Measurements from ENCODE around the gene GLS. TPM values are rescaled to one million over a fixed set of nuclear protein-coding genes. Genes with fewer than 3 reads are reported as not detected.

GLS gene
- total and polyA plus RNA-seq, 2 donors (not counting 1 experiment from before 2014, with no cell fraction given), result 32.5 to 195 TPM

DNA sequence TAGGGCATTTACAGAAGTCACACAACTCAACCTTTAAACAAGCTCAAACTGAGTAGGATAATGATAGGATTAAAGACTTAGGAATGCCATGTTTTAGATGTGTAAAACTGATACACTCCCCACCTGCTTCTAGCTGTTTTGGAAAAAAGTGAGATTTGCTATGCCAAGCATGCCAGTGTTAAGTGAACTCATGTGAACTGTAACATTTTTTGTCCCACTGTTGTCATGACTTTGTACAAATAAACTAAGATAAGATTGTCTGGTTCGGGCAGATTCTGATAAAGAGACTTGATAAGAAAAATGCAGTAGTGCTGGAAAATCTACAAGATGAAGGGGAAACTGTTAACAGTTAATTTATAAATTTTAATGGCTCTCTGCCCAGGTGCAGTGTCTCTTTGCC is 66.5 kb downstream of the GLS start:
- DNase-seq, result no peak
- POLR2A ChIA-PET, result no interaction called here
- Histone ChIP-seq H4K20me1 (ENCODE audit: control insufficient read depth, insufficient read depth, low read length, poor library complexity, severe bottlenecking) (no peaks in the 10 kb centered on the region), H3K4me2 (replicated peaks; ENCODE audit: low read depth, low read length, poor library complexity, severe bottlenecking) (peak overlapping the region; percentile 48), H3K9ac (ENCODE audit: low read length) (no peak overlapping the region), H3K27me3 (replicated peaks in 1 of 4; ENCODE audit: control extremely low read depth in 1 of 4, control insufficient read depth in 3 of 4, insufficient read depth in 4 of 4, low read length in 3 of 4) (no peaks in the 10 kb centered on the region), H3K79me2 (ENCODE audit: control insufficient read depth, insufficient read depth, low read length) (no peaks in the 10 kb centered on the region), H3K36me3 (replicated peaks in 1 of 2; ENCODE audit: control extremely low read depth in 1 of 2, control insufficient read depth in 1 of 2, extremely low read depth in 1 of 2, insufficient read depth in 2 of 2, low read length in 1 of 2) (peaks cover 0 to 3% of the 10 kb centered on the region in 2 experiments), H3K4me3 (ENCODE audit: control extremely low read depth in 1 of 5, extremely low read depth in 1 of 5, insufficient read depth in 1 of 5, low read depth in 2 of 5, low read length in 4 of 5) (no peak overlapping the region), H3K27ac (ENCODE audit: low read length in 2 of 2) (peak overlapping the region in 1 of 2 donors; percentile 58), H3K4me1 (ENCODE audit: control insufficient read depth in 2 of 2, insufficient read depth in 2 of 2, low read length in 2 of 2) (peaks cover 14 to 18% of the 10 kb centered on the region in 2 donors), H3K9me3 (ENCODE audit: control extremely low read depth in 1 of 3, control insufficient read depth in 2 of 3, insufficient read depth in 1 of 3, low read length in 2 of 3) (no peaks in the 10 kb centered on the region), H2AFZ (ENCODE audit: insufficient read depth, low read depth, low read length, poor library complexity, severe bottlenecking) (no peak overlapping the region)
- Mint-ChIP-seq H3K27me3 (no peaks in the 10 kb centered on the region), H3K9me3 (ENCODE audit: insufficient read depth) (no peaks in the 10 kb centered on the region), H3K4me3 (no peak overlapping the region), H3K27ac (peak overlapping the region; percentile 16), H3K4me1 (peaks cover 16% of the 10 kb centered on the region)
- intact Hi-C loops (cut with micrococcal nuclease), result no loop called here
- no peak for TF ChIP-seq EZH2 (IDR thresholded peaks at IDR 0.05; ENCODE audit: borderline replicate concordance, insufficient read depth, low read depth, low read length, poor library complexity, severe bottlenecking)
- TF ChIP-seq, protein P1, sequence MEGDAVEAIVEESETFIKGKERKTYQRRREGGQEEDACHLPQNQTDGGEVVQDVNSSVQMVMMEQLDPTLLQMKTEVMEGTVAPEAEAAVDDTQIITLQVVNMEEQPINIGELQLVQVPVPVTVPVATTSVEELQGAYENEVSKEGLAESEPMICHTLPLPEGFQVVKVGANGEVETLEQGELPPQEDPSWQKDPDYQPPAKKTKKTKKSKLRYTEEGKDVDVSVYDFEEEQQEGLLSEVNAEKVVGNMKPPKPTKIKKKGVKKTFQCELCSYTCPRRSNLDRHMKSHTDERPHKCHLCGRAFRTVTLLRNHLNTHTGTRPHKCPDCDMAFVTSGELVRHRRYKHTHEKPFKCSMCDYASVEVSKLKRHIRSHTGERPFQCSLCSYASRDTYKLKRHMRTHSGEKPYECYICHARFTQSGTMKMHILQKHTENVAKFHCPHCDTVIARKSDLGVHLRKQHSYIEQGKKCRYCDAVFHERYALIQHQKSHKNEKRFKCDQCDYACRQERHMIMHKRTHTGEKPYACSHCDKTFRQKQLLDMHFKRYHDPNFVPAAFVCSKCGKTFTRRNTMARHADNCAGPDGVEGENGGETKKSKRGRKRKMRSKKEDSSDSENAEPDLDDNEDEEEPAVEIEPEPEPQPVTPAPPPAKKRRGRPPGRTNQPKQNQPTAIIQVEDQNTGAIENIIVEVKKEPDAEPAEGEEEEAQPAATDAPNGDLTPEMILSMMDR (IDR thresholded peaks at IDR 0.05), result no peak
- CTCF ChIA-PET, result interaction anchor here (0.7 to 4.3 kb wide), 10 partner anchors 9 to 209 kb away, joined by 3 to 32 read pairs (median 3); no protein-coding TSS in a partner anchor
- WGBS (ENCODE audit: insufficient coverage), result no CpG with 5 or more reads among the region's 1 CpG
- peak; percentile 9 for ATAC-seq (ENCODE audit: low read depth)

DNA sequence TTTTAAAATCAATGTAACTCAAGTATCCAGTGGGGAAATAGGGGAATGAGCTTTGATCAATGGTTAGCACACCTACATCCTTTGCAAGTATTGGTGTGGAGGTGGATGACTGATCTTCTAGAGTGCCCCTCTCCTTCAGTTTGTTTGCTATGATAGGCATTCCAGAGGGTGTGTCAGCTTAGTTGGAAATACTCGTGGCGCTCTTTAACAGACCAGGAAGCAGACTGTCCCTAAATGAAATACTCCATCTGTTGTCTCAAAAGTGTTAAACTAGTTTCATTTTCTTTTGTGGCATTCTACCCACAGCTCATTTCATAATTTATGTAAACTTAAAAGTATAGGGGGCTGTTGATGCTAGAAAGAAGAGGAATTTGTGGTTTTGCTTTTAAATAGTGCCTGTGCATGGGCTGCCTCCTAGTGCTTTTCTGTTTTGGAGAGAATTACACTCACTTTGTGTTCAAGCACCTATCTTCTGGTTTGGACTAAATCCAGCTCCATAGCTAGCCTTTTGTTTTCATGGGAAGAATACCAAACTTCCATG is 67.2 kb downstream of the GLS start:
- intact Hi-C loops (cut with micrococcal nuclease), result loop anchor here (1.0 kb wide), 1 partner anchor 97 kb away; no protein-coding TSS in a partner anchor
- ChIA-PET POLR2A (no interaction called here), CTCF (interaction anchor here (0.7 to 4.3 kb wide), 10 partner anchors 9 to 168 kb away, joined by 3 to 32 read pairs (median 3); no protein-coding TSS in a partner anchor)
- ATAC-seq (ENCODE audit: low read depth) (peak; percentile 61), DNase-seq (peak; percentile 58)
- Histone ChIP-seq H3K4me3 (ENCODE audit: control extremely low read depth in 1 of 5, extremely low read depth in 1 of 5, insufficient read depth in 1 of 5, low read depth in 2 of 5, low read length in 4 of 5) (no peak overlapping the region), H3K4me1 (ENCODE audit: control insufficient read depth in 2 of 2, insufficient read depth in 2 of 2, low read length in 2 of 2) (peaks cover 14 to 18% of the 10 kb centered on the region in 2 donors), H3K27ac (ENCODE audit: low read length in 2 of 2) (peak overlapping the region in 1 of 2 donors; percentile 58), H2AFZ (ENCODE audit: insufficient read depth, low read depth, low read length, poor library complexity, severe bottlenecking) (peak overlapping the region; percentile 28), H3K9ac (ENCODE audit: low read length) (peak overlapping the region; percentile 31), H3K4me2 (replicated peaks; ENCODE audit: low read depth, low read length, poor library complexity, severe bottlenecking) (peak overlapping the region; percentile 48), H3K79me2 (ENCODE audit: control insufficient read depth, insufficient read depth, low read length) (no peaks in the 10 kb centered on the region), H3K27me3 (replicated peaks in 1 of 4; ENCODE audit: control extremely low read depth in 1 of 4, control insufficient read depth in 3 of 4, insufficient read depth in 4 of 4, low read length in 3 of 4) (no peaks in the 10 kb centered on the region), H4K20me1 (ENCODE audit: control insufficient read depth, insufficient read depth, low read length, poor library complexity, severe bottlenecking) (no peaks in the 10 kb centered on the region), H3K36me3 (replicated peaks in 1 of 2; ENCODE audit: control extremely low read depth in 1 of 2, control insufficient read depth in 1 of 2, extremely low read depth in 1 of 2, insufficient read depth in 2 of 2, low read length in 1 of 2) (peaks cover 0 to 3% of the 10 kb centered on the region in 2 experiments), H3K9me3 (ENCODE audit: control extremely low read depth in 1 of 3, control insufficient read depth in 2 of 3, insufficient read depth in 1 of 3, low read length in 2 of 3) (no peaks in the 10 kb centered on the region)
- Mint-ChIP-seq H3K4me1 (peaks cover 16% of the 10 kb centered on the region), H3K27ac (peak overlapping the region; percentile 83), H3K4me3 (peak overlapping the region; percentile 56), H3K27me3 (no peaks in the 10 kb centered on the region), H3K9me3 (ENCODE audit: insufficient read depth) (no peaks in the 10 kb centered on the region)
- TF ChIP-seq, protein P1 (IDR thresholded peaks at IDR 0.05), result peak; percentile 38
- TF ChIP-seq EZH2 (IDR thresholded peaks at IDR 0.05; ENCODE audit: borderline replicate concordance, insufficient read depth, low read depth, low read length, poor library complexity, severe bottlenecking), result no peak
- WGBS (ENCODE audit: insufficient coverage), result no CpG with 5 or more reads among the region's 2 CpGs
